Measurements from ENCODE around the gene TPH1. TPM values are rescaled to one million over a fixed set of nuclear protein-coding genes. Genes with fewer than 3 reads are reported as not detected.

TPH1 gene
- total and polyA plus RNA-seq, 2 of the 8 experiments (the other 6 are each of a cell fraction or from before 2014, with no cell fraction given) = 0.09 to 0.22 TPM

DNA sequence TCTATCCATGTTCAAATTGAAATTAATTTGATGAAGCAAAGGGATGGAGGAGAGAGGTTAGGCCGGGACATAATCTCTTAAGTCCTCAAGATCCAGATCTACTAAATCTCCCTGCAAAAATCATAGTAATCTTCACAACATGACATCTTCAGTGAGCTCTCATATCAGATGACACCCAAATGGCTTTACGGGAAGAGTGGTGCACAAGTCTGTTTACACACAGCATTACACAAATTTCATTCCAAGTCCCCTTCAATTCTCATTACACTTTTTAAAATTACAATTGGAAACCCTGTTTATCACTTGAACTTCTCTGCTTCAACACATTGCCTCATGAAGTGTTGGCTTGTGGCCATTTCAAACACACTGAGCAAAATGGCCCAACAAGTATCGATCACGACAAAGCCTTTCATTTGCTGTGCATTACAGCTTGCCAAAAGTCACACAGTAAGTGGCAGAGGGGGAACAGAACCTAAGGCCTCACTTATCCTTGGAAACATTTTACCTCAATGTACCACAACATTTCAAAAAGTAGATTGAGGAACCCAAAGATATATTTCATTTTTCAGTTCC is 17.9 kb upstream of the TPH1 start:
- Histone ChIP-seq H3K23me2 (ENCODE audit: low read depth, low read length) (no peaks in the 10 kb centered on the region), H3K14ac (ENCODE audit: insufficient read length) (no peak overlapping the region), H3K79me2 (ENCODE audit: control insufficient read depth in 1 of 2, insufficient read depth in 2 of 2, low read length in 2 of 2) (no peaks in the 10 kb centered on the region), H3K27ac (ENCODE audit: low read depth, low read length) (no peak overlapping the region), H2AFZ (ENCODE audit: low read length) (no peak overlapping the region), H2AK5ac (ENCODE audit: low read depth, low read length) (no peak overlapping the region), H3K18ac (ENCODE audit: extremely low read depth, low read length) (no peak overlapping the region), H2BK15ac (ENCODE audit: low read length) (no peak overlapping the region), H3K9ac (replicated peaks in 1 of 4; ENCODE audit: extremely low read depth in 1 of 4, low read depth in 3 of 4, low read length in 3 of 4) (no peak overlapping the region), H2BK120ac (replicated peaks; ENCODE audit: low read depth, low read length) (no peak overlapping the region), H3K23ac (ENCODE audit: insufficient read length) (no peak overlapping the region), H3K4ac (replicated peaks; ENCODE audit: insufficient read length, low read depth, low read length) (no peak overlapping the region), H2BK20ac (ENCODE audit: low read length) (no peak overlapping the region), H4K5ac (ENCODE audit: insufficient read length, low read depth, low read length) (no peak overlapping the region), H3K9me3 (ENCODE audit: insufficient read depth in 2 of 2, low read depth in 1 of 2, low read length in 1 of 2) (no peaks in the 10 kb centered on the region), H3K27me3 (replicated peaks in 1 of 4; ENCODE audit: control insufficient read depth in 3 of 4, extremely low read depth in 1 of 4, insufficient read depth in 3 of 4, low read length in 3 of 4) (no peaks in the 10 kb centered on the region), H3K79me1 (ENCODE audit: low read depth, low read length) (no peaks in the 10 kb centered on the region), H4K20me1 (replicated peaks in 1 of 2; ENCODE audit: control insufficient read depth in 1 of 2, insufficient read depth in 2 of 2, low read length in 2 of 2) (no peaks in the 10 kb centered on the region), H2BK12ac (ENCODE audit: low read depth, low read length) (no peak overlapping the region), H3K4me2 (ENCODE audit: insufficient read depth in 1 of 2, low read depth in 2 of 2, low read length in 2 of 2) (no peak overlapping the region), H4K91ac (replicated peaks; ENCODE audit: insufficient read length, low read length) (no peak overlapping the region), H3K36me3 (ENCODE audit: control insufficient read depth in 2 of 4, insufficient read depth in 4 of 4, low read length in 3 of 4) (no peaks in the 10 kb centered on the region), H3K4me3 (ENCODE audit: extremely low read depth in 1 of 4, insufficient read depth in 2 of 4, low read depth in 3 of 4, low read length in 4 of 4) (no peak overlapping the region), H4K8ac (ENCODE audit: extremely low read depth, insufficient read depth, low read length) (no peak overlapping the region), H3K56ac (replicated peaks; ENCODE audit: insufficient read length, low read depth, low read length) (no peak overlapping the region), H3K4me1 (replicated peaks in 1 of 4; ENCODE audit: control insufficient read depth in 3 of 4, insufficient read depth in 4 of 4, low read length in 3 of 4) (0 out of 7 replicates have a peak, but pooled peaks cover 0 to 3% (median 0%) of the 10 kb centered on the region in 4 experiments), H2BK5ac (ENCODE audit: low read depth, low read length) (no peak overlapping the region)
- ChIA-PET POLR2A (ENCODE audit: partially characterized antibody) (interaction anchor here (1.2 kb wide), 1 partner anchor 9 kb away, joined by 3 read pairs; no protein-coding TSS in a partner anchor), CTCF (ENCODE audit: partially characterized antibody) (interaction anchor here (0.6 to 1.7 kb wide), 3 partner anchors 8 to 34 kb away, joined by 3 to 4 read pairs (median 3); no protein-coding TSS in a partner anchor)
- 96% methylated on average over 4 of the region's 4 CpGs; no CpG with 5 or more reads in 1 of the 2 experiments for WGBS, 2 experiments (ENCODE audit: extremely low coverage in 1 of 2, insufficient coverage in 1 of 2, insufficient read length in 1 of 2, insufficient replicate concordance in 2 of 2, low coverage in 1 of 2, low lambda C conversion rate in 2 of 2, missing lambda C conversion rate in 1 of 2)
- DNase-seq (ENCODE audit: low read depth in 1 of 2, low spot score in 2 of 2) (no peak), FAIRE-seq (no peak)
- no peak for TF ChIP-seq FOSL1 (IDR thresholded peaks at IDR 0.05; ENCODE audit: insufficient read depth, low read depth, low read length)
- TF ChIP-seq RFX5 (IDR thresholded peaks at IDR 0.05; ENCODE audit: borderline replicate concordance, low read depth, low read length) = no peak
- TF ChIP-seq, protein P1, sequence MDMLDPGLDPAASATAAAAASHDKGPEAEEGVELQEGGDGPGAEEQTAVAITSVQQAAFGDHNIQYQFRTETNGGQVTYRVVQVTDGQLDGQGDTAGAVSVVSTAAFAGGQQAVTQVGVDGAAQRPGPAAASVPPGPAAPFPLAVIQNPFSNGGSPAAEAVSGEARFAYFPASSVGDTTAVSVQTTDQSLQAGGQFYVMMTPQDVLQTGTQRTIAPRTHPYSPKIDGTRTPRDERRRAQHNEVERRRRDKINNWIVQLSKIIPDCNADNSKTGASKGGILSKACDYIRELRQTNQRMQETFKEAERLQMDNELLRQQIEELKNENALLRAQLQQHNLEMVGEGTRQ (IDR thresholded peaks at IDR 0.05; ENCODE audit: low read length) = no peak
